CD4-positive, alpha-beta T cell treated with Interleukin-1 beta for 1 hour (primary cell): ENCODE results near the gene VEZF1.
"Not testable (repeated sequence)": the region's sequence is repeated elsewhere in the genome, so short reads cannot be mapped to it uniquely, and the experiment has no call there.

Source experiments
- DNase-seq, 2 donors: peaks; one replicate each; pipeline ENCODE4 v3.0.0-alpha.2; 2020 to 2022

VEZF1 gene

DNA sequence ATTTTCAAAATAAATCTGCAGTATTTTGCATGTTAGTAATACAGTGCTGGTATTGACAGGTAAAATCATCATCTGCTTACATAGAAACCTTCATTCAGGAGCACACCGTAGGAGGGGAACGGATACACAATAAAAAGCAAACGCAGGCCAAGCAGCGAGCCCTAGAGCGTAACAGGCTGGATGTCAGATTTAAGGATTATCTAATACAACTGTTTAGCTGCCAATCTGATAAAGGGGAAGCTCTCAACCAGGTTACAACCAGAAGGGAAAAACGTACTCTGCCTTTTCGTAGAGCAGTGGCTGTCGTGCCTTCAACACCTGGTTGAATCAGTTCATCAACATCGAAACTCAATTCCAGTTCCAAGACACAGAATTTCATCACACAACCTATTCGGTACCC is 16.5 kb downstream of the VEZF1 start:
- no peak for DNase-seq

GRCh38 chr17:57970710-57971109 is 17.3 kb downstream of the VEZF1 start:
- DNase-seq, result no peak

DNA sequence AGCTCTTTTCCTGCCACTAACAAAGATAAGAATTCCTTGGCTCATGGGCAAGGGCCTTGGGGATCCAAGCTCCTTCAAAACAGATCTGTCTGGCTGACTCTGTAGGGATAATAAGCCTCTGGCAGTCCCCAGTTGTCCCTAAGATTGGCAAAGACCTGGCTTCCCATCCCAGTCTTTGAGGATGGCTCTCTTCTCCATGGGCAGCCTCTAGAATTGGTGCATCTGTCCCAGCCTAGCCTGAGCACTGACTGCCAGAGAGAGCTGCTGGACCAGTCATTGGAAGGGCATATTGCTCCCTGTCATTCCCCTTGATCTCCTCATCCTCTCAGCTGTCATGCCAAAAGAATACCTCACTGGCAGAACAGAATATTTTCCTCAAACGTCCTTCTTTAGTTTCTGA is 19.6 kb downstream of the VEZF1 start:
- DNase-seq, result no peak

- no peak for DNase-seq
Measured at GRCh38 chr17:57966875-57967274, 21.2 kb downstream of the VEZF1 start.

DNA sequence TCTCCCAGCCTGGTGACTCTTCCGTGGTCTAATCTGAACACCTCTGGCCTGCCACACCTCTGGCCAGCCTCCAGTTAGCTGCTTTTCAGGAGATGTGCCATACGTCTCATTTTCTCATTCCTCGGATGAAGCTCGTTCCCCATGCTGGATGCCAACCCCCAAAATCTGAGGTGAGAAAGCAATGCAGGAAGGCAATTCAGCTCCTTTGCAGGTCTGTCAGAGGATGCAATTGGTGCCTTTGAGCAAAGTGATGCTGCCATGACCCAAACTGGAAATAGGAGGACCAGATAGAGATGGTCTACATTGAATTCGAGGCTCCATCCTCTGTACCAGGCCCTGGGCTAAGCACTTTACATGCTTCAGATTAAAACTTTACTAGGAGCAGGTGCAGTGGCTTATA is 21.8 kb downstream of the VEZF1 start:
- DNase-seq, result no peak

DNA sequence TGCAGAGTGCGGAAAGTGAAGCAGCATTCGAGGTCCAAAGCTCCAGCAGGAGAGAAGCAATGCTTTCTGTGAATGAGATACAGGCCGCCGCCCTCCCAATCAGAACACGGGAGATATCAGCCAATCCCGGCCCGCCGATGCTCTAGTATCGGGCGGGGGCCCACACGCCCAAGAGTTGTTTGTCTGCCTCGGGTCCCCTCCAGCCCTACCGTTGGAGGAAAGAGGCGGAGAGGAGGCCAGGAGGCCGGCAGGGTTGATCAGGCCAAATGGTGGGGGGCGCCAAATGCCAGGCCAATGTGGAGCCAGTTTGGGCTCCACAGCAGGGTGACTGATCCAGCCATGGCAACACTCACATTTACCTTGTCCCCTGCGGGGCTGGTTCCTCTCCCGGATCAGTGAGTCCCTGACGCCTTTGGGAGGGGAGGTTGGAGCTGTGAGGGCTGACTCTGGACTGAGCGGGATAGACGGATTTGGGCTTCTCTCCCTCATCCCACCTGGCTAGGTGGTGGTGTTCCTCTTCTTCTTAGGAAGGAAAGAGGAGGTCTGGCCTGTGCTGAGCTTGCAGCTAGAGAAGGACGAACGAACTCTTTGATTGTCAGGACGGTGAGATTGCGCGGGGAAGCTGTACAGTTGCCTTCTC is 22.4 kb downstream of the VEZF1 start:
- DNase-seq, result no peak

- no peak for DNase-seq
Measured at GRCh38 chr17:57963149-57963511, 24.9 kb downstream of the VEZF1 start.

DNA sequence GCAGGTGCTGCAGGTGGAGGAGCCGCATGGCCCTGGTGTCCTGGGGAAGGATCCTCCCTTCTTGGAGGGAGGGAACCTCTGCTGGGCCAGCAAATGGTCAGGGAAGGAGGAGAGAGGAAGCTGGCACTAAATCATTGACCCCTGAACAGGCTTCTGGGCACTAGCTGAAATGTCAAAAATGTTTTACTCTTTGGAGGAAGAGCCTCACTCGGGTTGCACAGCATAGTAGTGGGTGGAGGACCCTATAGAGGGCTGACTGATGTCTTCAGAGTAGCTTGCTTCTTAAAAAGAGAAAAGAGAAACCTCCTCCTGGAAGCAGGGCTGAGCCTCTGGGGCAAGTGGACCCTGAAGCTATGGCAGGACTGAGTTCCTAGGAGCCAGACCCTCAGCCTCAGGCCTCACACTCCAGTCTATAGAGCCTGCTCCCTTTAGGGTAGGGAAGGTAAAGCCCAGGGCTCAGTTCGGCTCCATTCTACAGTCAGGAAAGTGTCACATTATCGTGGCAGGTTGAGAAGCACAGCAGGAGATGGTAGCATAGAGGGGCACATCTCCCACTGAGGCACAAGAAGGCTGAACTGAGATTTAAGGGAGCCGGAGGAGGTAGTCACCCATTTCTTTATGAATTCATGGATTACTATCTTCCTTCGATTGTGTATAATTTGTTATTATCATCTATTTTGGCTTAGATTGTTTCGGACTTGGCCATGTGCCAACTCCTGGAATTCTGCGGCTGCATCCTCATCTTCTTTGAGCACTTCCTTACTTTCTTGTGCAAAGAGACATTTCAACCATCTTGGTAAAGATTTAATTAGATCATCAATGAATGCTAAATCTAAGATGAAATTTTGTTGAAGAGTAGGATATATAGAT is 25.5 kb downstream of the VEZF1 start:
- DNase-seq, result no peak

DNA sequence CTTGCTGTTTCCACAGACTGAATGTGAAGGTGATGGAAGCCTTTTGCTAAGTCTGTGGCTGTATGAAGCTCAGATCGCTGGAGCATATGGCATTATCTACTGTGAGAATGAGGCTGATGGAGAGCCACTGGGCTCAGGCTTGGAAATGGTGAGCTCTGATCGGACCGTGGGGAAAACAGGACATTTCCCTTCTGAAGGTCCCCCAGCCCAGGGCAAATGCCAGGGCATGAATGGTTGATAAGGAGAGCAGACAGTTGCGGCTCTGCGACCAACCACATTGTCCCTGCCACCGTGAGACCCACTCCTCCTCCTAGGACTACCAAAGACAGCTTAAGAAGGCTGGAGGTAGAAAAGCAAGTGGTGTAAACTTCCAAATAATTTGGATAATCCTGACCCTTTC is 28.1 kb downstream of the VEZF1 start:
- DNase-seq, result no peak

- DNase-seq, result not testable (repeated sequence)
Measured at GRCh38 chr17:57958391-57958790, 29.7 kb downstream of the VEZF1 start.

GRCh38 chr17:57957886-57958285 is 30.2 kb downstream of the VEZF1 start:
- no peak for DNase-seq

DNA sequence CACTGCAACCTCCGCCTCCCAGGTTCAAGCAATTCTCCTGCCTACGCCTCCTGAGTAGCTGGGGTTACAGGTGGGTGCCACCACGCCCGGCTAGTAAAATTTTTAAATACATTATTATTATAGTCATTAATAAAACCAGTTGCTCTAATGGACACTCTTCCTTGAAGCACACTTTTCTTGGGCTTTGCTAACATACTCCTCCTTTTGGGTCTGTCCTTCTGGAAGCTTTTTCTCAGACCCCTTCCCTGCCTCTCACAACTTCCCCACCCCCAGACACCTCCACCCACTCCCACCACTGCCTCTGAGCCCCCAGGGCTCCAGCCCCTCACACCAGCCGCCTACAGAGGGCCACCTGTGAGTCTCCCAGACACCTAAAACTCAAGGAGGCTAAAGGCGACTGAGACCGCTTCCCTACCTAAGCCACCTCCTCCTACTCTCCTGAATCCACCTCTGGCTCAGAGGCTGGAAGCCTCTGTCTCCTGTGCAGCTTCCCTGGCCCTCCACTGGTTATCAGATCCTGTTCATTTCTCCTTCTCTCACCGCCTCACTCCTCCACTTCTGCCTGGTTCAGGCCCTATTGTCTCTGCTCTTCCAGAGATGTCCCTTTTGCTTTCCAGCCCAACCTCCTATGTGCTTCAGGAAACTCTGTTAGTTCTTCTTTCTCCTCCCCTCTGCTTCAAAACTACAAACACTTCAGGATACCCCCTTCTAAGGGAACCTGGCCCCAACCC is 30.8 kb downstream of the VEZF1 start:
- no peak for DNase-seq

GRCh38 chr17:57956291-57957119 is 31.5 kb downstream of the VEZF1 start:
- DNase-seq, result peak; percentile 32 to 51

GRCh38 chr17:57955183-57955931 is 32.7 kb downstream of the VEZF1 start, which contains the start of gene CUEDC1:
Gene CUEDC1 (minus strand): TSS chr17:57955412. CDS start chr17:57885564, 69,848 bp downstream.
- DNase-seq, result peak; percentile 63 to 68

GRCh38 chr17:57954397-57955182 is 33.5 kb downstream of the VEZF1 start:
- DNase-seq, result no peak

GRCh38 chr17:57953705-57954396 is 34.2 kb downstream of the VEZF1 start:
- DNase-seq, result no peak

- no peak for DNase-seq
Measured at GRCh38 chr17:57953219-57953618, 34.8 kb downstream of the VEZF1 start.

GRCh38 chr17:57949649-57950048 is 38.4 kb downstream of the VEZF1 start:
- peak in 1 of 2 donors; percentile 21 for DNase-seq

GRCh38 chr17:57948555-57949420 is 39.3 kb downstream of the VEZF1 start:
- DNase-seq, result peak in 1 of 2 donors; percentile 21
